HAP-1 (cell line): ENCODE data around the gene SORCS2.
"Not testable (repeated sequence)": the region's sequence is repeated elsewhere in the genome, so short reads cannot be mapped to it uniquely, and the experiment has no call there.

Experiments
- DNase-seq, 2 experiments: peaks; one replicate each; pipeline ENCODE4 v3.0.0-alpha.2; 2016 to 2020; ENCODE audit warnings: low spot score in 2 of 2
- H3K27me3 ChIP-seq: fragments of 250-450 bp; sonication (Bioruptor Pico); 2 replicates; pipeline ENCODE4 v1.5.1; 2020; ENCODE audit warnings: low read depth, mild to moderate bottlenecking, moderate library complexity
- H3K36me3 ChIP-seq: fragments of 250-450 bp; sonication (Bioruptor Pico); replicated peaks from 2 replicates; pipeline ENCODE4 v1.5.1; 2020; ENCODE audit warnings: mild to moderate bottlenecking
- H3K4me1 ChIP-seq: fragments of 250-450 bp; sonication (Bioruptor Pico); 2 replicates; pipeline ENCODE4 v1.5.1; 2020; ENCODE audit warnings: mild to moderate bottlenecking
- H3K4me3 ChIP-seq: fragments of 250-450 bp; sonication (Bioruptor Pico); 2 replicates; pipeline ENCODE4 v1.5.1; 2020; ENCODE audit warnings: mild to moderate bottlenecking, moderate library complexity
- H3K9me3 ChIP-seq: fragments of 250-450 bp; sonication (Bioruptor Pico); 2 replicates; pipeline ENCODE4 v1.5.1; 2020; ENCODE audit warnings: mild to moderate bottlenecking, moderate library complexity
- in situ Hi-C: fragments of 300-500 bp; cut with MboI; formaldehyde crosslinking; loops from 3 replicates; pipeline ENCODE4 v1.14.3; 2020; ENCODE audit warnings: low sequenced_read_pairs, inconsistent platforms, mixed read lengths

SORCS2 gene

GRCh38 chr4:7593646-7594412 lies 401.5 kb downstream of the SORCS2 start:
- H3K27me3 ChIP-seq = peaks cover 5% of the 10 kb centered on the region; the same call in 1 of the 2 replicates
- H3K4me3 ChIP-seq = no peak overlapping the region
- H3K36me3 ChIP-seq = no peaks in the 10 kb centered on the region
- in situ Hi-C loops = no loop called here
- H3K4me1 ChIP-seq = no peaks in the 10 kb centered on the region
- no peak for DNase-seq
- no peaks in the 10 kb centered on the region for H3K9me3 ChIP-seq

GRCh38 chr4:7595934-7596461 lies 403.7 kb downstream of the SORCS2 start:
- no peak for DNase-seq
- Histone ChIP-seq H3K4me3 (no peak overlapping the region), H3K27me3 (peaks cover 5% of the 10 kb centered on the region; the same call in 1 of the 2 replicates), H3K9me3 (no peaks in the 10 kb centered on the region), H3K36me3 (no peaks in the 10 kb centered on the region), H3K4me1 (no peaks in the 10 kb centered on the region)
- in situ Hi-C loops = no loop called here

- in situ Hi-C loops = no loop called here
- no peaks in the 10 kb centered on the region for H3K36me3 ChIP-seq
- no peak for DNase-seq
Observed at GRCh38 chr4:7596918-7597606, 404.7 kb downstream of the SORCS2 start.

GRCh38 chr4:7598939-7599790 lies 406.8 kb downstream of the SORCS2 start:
- H3K36me3 ChIP-seq = no peaks in the 10 kb centered on the region
- in situ Hi-C loops = no loop called here
- H3K4me3 ChIP-seq = no peak overlapping the region
- DNase-seq = no peak
- H3K27me3 ChIP-seq = peaks cover 5% of the 10 kb centered on the region; the same call in 1 of the 2 replicates
- H3K9me3 ChIP-seq = no peaks in the 10 kb centered on the region
- no peaks in the 10 kb centered on the region for H3K4me1 ChIP-seq

More at GRCh38 chr4:7596918-7597606, 404.7 kb downstream of the SORCS2 start:
- peaks cover 5% of the 10 kb centered on the region; the same call in 1 of the 2 replicates for H3K27me3 ChIP-seq
- H3K9me3 ChIP-seq = no peaks in the 10 kb centered on the region
- no peaks in the 10 kb centered on the region for H3K4me1 ChIP-seq
- no peak overlapping the region for H3K4me3 ChIP-seq

GRCh38 chr4:7600247-7600646 lies 407.9 kb downstream of the SORCS2 start:
- no peak for DNase-seq
- Histone ChIP-seq H3K36me3 (no peaks in the 10 kb centered on the region), H3K9me3 (no peaks in the 10 kb centered on the region), H3K4me1 (no peaks in the 10 kb centered on the region), H3K4me3 (no peak overlapping the region), H3K27me3 (no peaks in the 10 kb centered on the region; the same call in 1 of the 2 replicates)
- in situ Hi-C loops = no loop called here

- H3K4me1 ChIP-seq, in situ Hi-C loops, H3K27me3 ChIP-seq, H3K36me3 ChIP-seq, H3K9me3 ChIP-seq, DNase-seq, H3K4me3 ChIP-seq: not testable (repeated sequence)
Observed at GRCh38 chr4:7602166-7602565, 409.8 kb downstream of the SORCS2 start.

- H3K4me3 ChIP-seq = no peak overlapping the region
- DNase-seq = no peak
- H3K4me1 ChIP-seq = no peaks in the 10 kb centered on the region
- H3K36me3 ChIP-seq = no peaks in the 10 kb centered on the region
- H3K9me3 ChIP-seq = no peaks in the 10 kb centered on the region
- H3K27me3 ChIP-seq = no peaks in the 10 kb centered on the region
- in situ Hi-C loops = no loop called here
Observed at GRCh38 chr4:7607156-7607910, 415.0 kb downstream of the SORCS2 start.

- no peaks in the 10 kb centered on the region for H3K9me3 ChIP-seq
- H3K27me3 ChIP-seq = no peaks in the 10 kb centered on the region
- H3K4me3 ChIP-seq = no peak overlapping the region
- no peaks in the 10 kb centered on the region for H3K4me1 ChIP-seq
- no peak for DNase-seq
- in situ Hi-C loops = no loop called here
- H3K36me3 ChIP-seq = no peaks in the 10 kb centered on the region
Observed at GRCh38 chr4:7608046-7608445, 415.7 kb downstream of the SORCS2 start.

- H3K27me3 ChIP-seq = no peaks in the 10 kb centered on the region
- H3K36me3 ChIP-seq = no peaks in the 10 kb centered on the region
- no peak overlapping the region for H3K4me3 ChIP-seq
- no peak for DNase-seq
- H3K4me1 ChIP-seq = no peaks in the 10 kb centered on the region
- in situ Hi-C loops = no loop called here
- no peaks in the 10 kb centered on the region for H3K9me3 ChIP-seq
Observed at GRCh38 chr4:7609316-7609715, 417.0 kb downstream of the SORCS2 start.

- in situ Hi-C loops = no loop called here
- no peak for DNase-seq
Observed at GRCh38 chr4:7610022-7610670, 417.8 kb downstream of the SORCS2 start.

GRCh38 chr4:7610841-7611240 lies 418.5 kb downstream of the SORCS2 start:
- Histone ChIP-seq H3K27me3 (no peaks in the 10 kb centered on the region), H3K4me1 (no peaks in the 10 kb centered on the region), H3K4me3 (no peak overlapping the region), H3K9me3 (no peaks in the 10 kb centered on the region), H3K36me3 (no peaks in the 10 kb centered on the region)
- no peak for DNase-seq
- in situ Hi-C loops = no loop called here

More at GRCh38 chr4:7610022-7610670, 417.8 kb downstream of the SORCS2 start:
- Histone ChIP-seq H3K4me3 (no peak overlapping the region), H3K36me3 (no peaks in the 10 kb centered on the region), H3K4me1 (no peaks in the 10 kb centered on the region), H3K27me3 (no peaks in the 10 kb centered on the region), H3K9me3 (no peaks in the 10 kb centered on the region)

GRCh38 chr4:7612311-7612897 lies 420.1 kb downstream of the SORCS2 start:
- H3K36me3 ChIP-seq = no peaks in the 10 kb centered on the region
- H3K27me3 ChIP-seq = no peaks in the 10 kb centered on the region
- no peaks in the 10 kb centered on the region for H3K4me1 ChIP-seq
- in situ Hi-C loops = no loop called here
- H3K9me3 ChIP-seq = no peaks in the 10 kb centered on the region
- no peak overlapping the region for H3K4me3 ChIP-seq
- DNase-seq = no peak
